Measurements from ENCODE around the gene VSIG8.

Gene VSIG8

GRCh38 chr1:159825564-159825963 is 36.9 kb downstream of the VSIG8 start:
- Histone ChIP-seq H3K27ac (ENCODE audit: low read depth in 2 of 2, low read length in 2 of 2) (peak overlapping the region in 1 of 2 donors; percentile 34), H3K9me3 (ENCODE audit: control insufficient read depth in 2 of 2, low read length in 2 of 2) (no peaks in the 10 kb centered on the region), H3K27me3 (ENCODE audit: control insufficient read depth in 2 of 2, insufficient read depth in 2 of 2, low read length in 2 of 2) (peaks cover 0 to 2% of the 10 kb centered on the region in 2 donors), H3K4me1 (ENCODE audit: control insufficient read depth in 2 of 2, insufficient read depth in 2 of 2, low read length in 2 of 2) (peaks cover 0 to 10% of the 10 kb centered on the region in 2 donors), H3K9ac (ENCODE audit: low read depth in 1 of 2, low read length in 2 of 2) (no peak overlapping the region), H3K4me3 (ENCODE audit: low read length in 2 of 2) (no peak overlapping the region), H3K36me3 (ENCODE audit: control insufficient read depth in 2 of 2, insufficient read depth in 2 of 2, low read length in 2 of 2) (no peaks in the 10 kb centered on the region)

DNA sequence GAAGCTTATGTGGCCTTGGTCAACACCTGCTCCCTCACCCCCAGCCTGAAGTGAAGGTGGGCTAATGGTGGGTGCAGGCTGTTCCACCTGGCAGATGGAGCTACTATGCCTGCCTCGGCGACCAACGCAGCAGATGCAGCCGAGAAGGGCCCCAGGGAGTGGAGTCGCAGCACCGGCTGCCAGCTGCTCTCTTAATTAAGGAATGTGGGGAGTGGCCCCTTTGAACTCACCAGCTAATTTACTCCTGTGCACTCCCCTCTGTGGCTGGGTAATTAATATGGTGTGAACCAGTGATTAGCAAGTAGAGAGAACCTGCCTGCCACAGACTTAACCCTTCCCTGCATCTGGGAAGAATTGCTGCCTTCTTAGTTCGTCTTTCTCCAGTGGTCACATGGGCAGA is 39.1 kb downstream of the VSIG8 start:
- H3K27me3 ChIP-seq (ENCODE audit: control insufficient read depth in 2 of 2, insufficient read depth in 2 of 2, low read length in 2 of 2) = peaks cover 0 to 2% of the 10 kb centered on the region in 2 donors
- no peaks in the 10 kb centered on the region for H3K9me3 ChIP-seq (ENCODE audit: control insufficient read depth in 2 of 2, low read length in 2 of 2)
- H3K36me3 ChIP-seq (ENCODE audit: control insufficient read depth in 2 of 2, insufficient read depth in 2 of 2, low read length in 2 of 2) = no peaks in the 10 kb centered on the region
- H3K9ac ChIP-seq (ENCODE audit: low read depth in 1 of 2, low read length in 2 of 2) = no peak overlapping the region
- H3K4me3 ChIP-seq (ENCODE audit: low read length in 2 of 2) = no peak overlapping the region
- no peak overlapping the region for H3K27ac ChIP-seq (ENCODE audit: low read depth in 2 of 2, low read length in 2 of 2)
- peaks cover 0 to 10% of the 10 kb centered on the region in 2 donors for H3K4me1 ChIP-seq (ENCODE audit: control insufficient read depth in 2 of 2, insufficient read depth in 2 of 2, low read length in 2 of 2)

GRCh38 chr1:159821171-159821867 is 41.1 kb downstream of the VSIG8 start:
- Histone ChIP-seq H3K4me1 (ENCODE audit: control insufficient read depth in 2 of 2, insufficient read depth in 2 of 2, low read length in 2 of 2) (peaks cover 0 to 5% of the 10 kb centered on the region in 2 donors), H3K27me3 (ENCODE audit: control insufficient read depth in 2 of 2, insufficient read depth in 2 of 2, low read length in 2 of 2) (peaks cover 0 to 2% of the 10 kb centered on the region in 2 donors)

DNA sequence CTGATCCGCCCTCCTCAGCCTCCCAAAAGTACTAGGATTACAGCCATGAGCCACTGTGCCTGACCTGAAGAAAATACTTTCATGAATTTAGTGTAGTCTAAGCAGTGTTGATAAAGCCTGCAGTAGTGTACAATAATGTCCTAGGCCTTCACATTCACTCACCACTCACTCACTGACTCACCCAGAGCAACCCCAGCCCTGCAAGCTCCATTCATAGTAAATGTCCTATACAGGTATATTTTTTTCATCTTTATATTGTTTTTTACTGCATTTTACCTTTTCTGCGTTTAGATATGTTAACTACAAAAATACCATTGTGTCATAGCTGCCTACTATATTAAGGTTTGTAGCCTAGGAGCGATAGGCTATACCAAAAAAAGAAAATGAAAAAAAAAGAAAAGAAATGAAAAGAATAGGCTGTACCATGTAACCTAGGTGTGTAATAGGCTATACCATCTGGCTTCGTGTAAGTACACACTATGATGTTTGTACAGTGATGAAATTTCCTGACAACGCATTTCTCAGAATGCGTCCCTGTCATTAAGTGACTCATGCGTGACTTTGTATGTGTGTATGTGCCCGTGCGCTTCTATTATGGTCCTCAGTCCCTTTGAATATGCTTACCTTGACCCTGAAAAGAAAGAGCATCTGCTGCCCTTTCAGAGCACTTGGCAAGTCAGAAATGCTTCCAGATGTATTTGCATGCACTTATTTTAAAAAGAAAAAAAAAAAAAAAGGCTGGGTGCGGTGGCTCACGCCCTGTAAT is 45.0 kb downstream of the VSIG8 start:
- Histone ChIP-seq H3K9me3 (ENCODE audit: control insufficient read depth in 2 of 2, low read length in 2 of 2) (no peaks in the 10 kb centered on the region), H3K4me3 (ENCODE audit: low read length in 2 of 2) (no peak overlapping the region), H3K27ac (ENCODE audit: low read depth in 2 of 2, low read length in 2 of 2) (peak overlapping the region in 1 of 2 donors; percentile 49), H3K27me3 (ENCODE audit: control insufficient read depth in 2 of 2, insufficient read depth in 2 of 2, low read length in 2 of 2) (peaks cover 0 to 2% of the 10 kb centered on the region in 2 donors), H3K4me1 (ENCODE audit: control insufficient read depth in 2 of 2, insufficient read depth in 2 of 2, low read length in 2 of 2) (peaks cover 0 to 2% of the 10 kb centered on the region in 2 donors), H3K36me3 (ENCODE audit: control insufficient read depth in 2 of 2, insufficient read depth in 2 of 2, low read length in 2 of 2) (no peaks in the 10 kb centered on the region), H3K9ac (ENCODE audit: low read depth in 1 of 2, low read length in 2 of 2) (no peak overlapping the region)

More at GRCh38 chr1:159821171-159821867, 41.1 kb downstream of the VSIG8 start:
- Histone ChIP-seq H3K27ac (ENCODE audit: low read depth in 2 of 2, low read length in 2 of 2) (no peak overlapping the region), H3K36me3 (ENCODE audit: control insufficient read depth in 2 of 2, insufficient read depth in 2 of 2, low read length in 2 of 2) (no peaks in the 10 kb centered on the region), H3K9ac (ENCODE audit: low read depth in 1 of 2, low read length in 2 of 2) (no peak overlapping the region), H3K9me3 (ENCODE audit: control insufficient read depth in 2 of 2, low read length in 2 of 2) (no peaks in the 10 kb centered on the region), H3K4me3 (ENCODE audit: low read length in 2 of 2) (no peak overlapping the region)

DNA sequence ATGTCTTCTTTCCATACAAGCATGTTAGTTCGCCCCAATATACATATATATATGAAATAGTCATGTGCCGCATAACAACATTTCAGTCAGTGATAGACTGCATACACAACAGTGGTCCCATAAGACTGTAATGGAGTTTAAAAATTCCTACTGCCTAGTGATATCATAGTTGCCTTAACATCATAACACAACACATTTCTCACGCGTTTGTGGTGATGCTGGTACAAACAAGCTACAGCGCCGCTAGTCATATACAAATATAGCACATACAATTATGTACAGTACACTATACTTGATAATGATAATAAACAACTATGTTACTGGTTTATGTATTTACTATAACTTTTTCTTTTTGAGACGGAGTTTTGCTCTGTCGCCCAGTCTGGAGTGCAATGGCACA is 46.5 kb downstream of the VSIG8 start:
- H3K36me3 ChIP-seq (ENCODE audit: control insufficient read depth in 2 of 2, insufficient read depth in 2 of 2, low read length in 2 of 2) = no peaks in the 10 kb centered on the region
- no peak overlapping the region for H3K9ac ChIP-seq (ENCODE audit: low read depth in 1 of 2, low read length in 2 of 2)
- no peaks in the 10 kb centered on the region for H3K4me1 ChIP-seq (ENCODE audit: control insufficient read depth in 2 of 2, insufficient read depth in 2 of 2, low read length in 2 of 2)
- no peaks in the 10 kb centered on the region for H3K9me3 ChIP-seq (ENCODE audit: control insufficient read depth in 2 of 2, low read length in 2 of 2)
- no peaks in the 10 kb centered on the region for H3K27me3 ChIP-seq (ENCODE audit: control insufficient read depth in 2 of 2, insufficient read depth in 2 of 2, low read length in 2 of 2)
- H3K4me3 ChIP-seq (ENCODE audit: low read length in 2 of 2) = no peak overlapping the region
- H3K27ac ChIP-seq (ENCODE audit: low read depth in 2 of 2, low read length in 2 of 2) = no peak overlapping the region

DNA sequence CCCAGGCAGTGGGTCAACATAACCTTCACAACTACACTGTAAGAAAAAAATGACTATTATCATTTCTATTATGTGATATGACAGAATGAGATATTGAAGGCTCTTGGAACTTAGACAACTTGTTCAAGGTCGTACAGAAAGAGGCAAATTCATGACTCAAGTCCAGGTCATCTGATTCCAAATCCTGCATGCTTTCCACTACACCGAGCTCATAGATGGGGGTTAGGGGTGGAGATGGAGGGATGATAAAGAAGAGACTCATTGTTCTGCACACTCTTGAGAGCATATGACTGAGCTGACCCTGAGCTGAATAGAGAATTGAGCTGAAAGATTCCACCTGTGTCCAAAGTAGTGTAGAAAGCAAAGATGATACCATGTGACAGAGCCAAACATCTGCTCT is 57.5 kb downstream of the VSIG8 start:
- peaks cover 4 to 8% of the 10 kb centered on the region in 2 donors for H3K27me3 ChIP-seq (ENCODE audit: control insufficient read depth in 2 of 2, insufficient read depth in 2 of 2, low read length in 2 of 2)
- no peak overlapping the region for H3K9ac ChIP-seq (ENCODE audit: low read depth in 1 of 2, low read length in 2 of 2)
- no peaks in the 10 kb centered on the region for H3K9me3 ChIP-seq (ENCODE audit: control insufficient read depth in 2 of 2, low read length in 2 of 2)
- H3K4me3 ChIP-seq (ENCODE audit: low read length in 2 of 2) = no peak overlapping the region
- no peak overlapping the region for H3K27ac ChIP-seq (ENCODE audit: low read depth in 2 of 2, low read length in 2 of 2)
- no peaks in the 10 kb centered on the region for H3K36me3 ChIP-seq (ENCODE audit: control insufficient read depth in 2 of 2, insufficient read depth in 2 of 2, low read length in 2 of 2)
- H3K4me1 ChIP-seq (ENCODE audit: control insufficient read depth in 2 of 2, insufficient read depth in 2 of 2, low read length in 2 of 2) = no peaks in the 10 kb centered on the region

Measured in mucosa of rectum (tissue), 2 donors.